Kidney (tissue), 14 donors: ENCODE data around the gene POU4F1. TPM values are rescaled to one million over a fixed set of nuclear protein-coding genes. Genes with fewer than 3 reads are reported as not detected.
A peak's percentile ranks its signal among the peaks of the same experiment; 100 is the strongest.

Experiments
- DNase-seq, 5 donors: peaks; one replicate each; pipeline ENCODE4 v3.0.0-alpha.2; 2013 to 2020
- FAIRE-seq: peaks from 2 replicates; lab custom pipeline; 2012; peaks lifted over from hg19 to GRCh38; lab: Jason Lieb, UNC
- H3K27ac ChIP-seq, 2 donors: one replicate each; pipeline ENCODE4 v1.7.0; 2013; ENCODE audit warnings: low read depth in 2 of 2, low read length in 2 of 2, inconsistent platforms in 1 of 2
- H3K27me3 ChIP-seq: one replicate; pipeline ENCODE4 v1.7.1; 2013; ENCODE audit warnings: low read length, inconsistent platforms; ENCODE audit not compliant: control insufficient read depth, insufficient read depth
- H3K36me3 ChIP-seq, 3 donors: one replicate each; pipeline versions ENCODE4 v1.7.0 to v1.7.1; 2013; ENCODE audit warnings: low read length in 3 of 3, control low read depth in 1 of 3, inconsistent platforms in 1 of 3; ENCODE audit not compliant: insufficient read depth in 3 of 3, control insufficient read depth in 2 of 3
- H3K4me1 ChIP-seq, 3 donors: one replicate each; pipeline versions ENCODE4 v1.7.0 to v1.7.1; 2013; ENCODE audit warnings: low read length in 3 of 3, inconsistent platforms in 1 of 3, low read depth in 1 of 3; ENCODE audit not compliant: control insufficient read depth in 2 of 3, insufficient read depth in 2 of 3
- H3K4me3 ChIP-seq, 3 donors: one replicate each; pipeline versions ENCODE4 v1.7.0 to v1.8.1; 2013; ENCODE audit warnings: low read length in 3 of 3, control low read depth in 1 of 3, inconsistent platforms in 1 of 3
- H3K9ac ChIP-seq, 3 donors: one replicate each; pipeline versions ENCODE4 v1.7.0 to v1.7.1; 2013; ENCODE audit warnings: low read length in 3 of 3, control low read depth in 1 of 3, inconsistent platforms in 1 of 3
- H3K9me3 ChIP-seq, 3 donors: one replicate each; pipeline versions ENCODE4 v1.7.0 to v1.7.1; 2013; ENCODE audit warnings: low read length in 3 of 3, control low read depth in 1 of 3, inconsistent platforms in 1 of 3; ENCODE audit not compliant: control insufficient read depth in 2 of 3, insufficient read depth in 1 of 3
- CTCF ChIP-seq: IDR thresholded peaks from 3 replicates; pipeline ENCODE4 v1.5.1; 2012; ENCODE audit warnings: mild to moderate bottlenecking, moderate library complexity, borderline replicate concordance; ENCODE audit not compliant: insufficient read depth; ENCODE audit errors: extremely low read depth
- intact Hi-C: fragments of 100-400 bp; cut with DNase I; formaldehyde crosslinking; loops from one replicate; pipeline ENCODE4 v1.11.1; 2022
- polyA plus RNA-seq: library from polyadenylated mRNA; stranded (reverse); fragments of 350-450 nt; fragmentation: Illumina TruSeq; extraction: RNeasy Lipid Tissue Mini Kit (QIAGEN cat#74804); gene quantifications from one replicate; pipeline ENCODE4 v1.2.3, GENCODE V29; 2014; ENCODE audit warnings: low read depth, low replicate concordance; ENCODE audit not compliant: insufficient read depth
- total RNA-seq: library from RNA; stranded (reverse); fragmentation: NEBNext Ultra II Directional; extraction: Animal tissue kit (Norgen Biotek cat#: 25700); gene quantifications from one replicate; pipeline ENCODE4 v1.2.1, GENCODE V29; 2021
- donor health status: control.
- donor health status: control.
- donor health status: control.
- donor health status: control.
- donor health status: control.
- donor health status: DM: yes; HTN: yes; CAD: no.
- donor health status: Normal renal cell carcinoma (clear cell type).

Gene POU4F1
- total and polyA plus RNA-seq, 2 donors from 2014 or later = not detected

DNA sequence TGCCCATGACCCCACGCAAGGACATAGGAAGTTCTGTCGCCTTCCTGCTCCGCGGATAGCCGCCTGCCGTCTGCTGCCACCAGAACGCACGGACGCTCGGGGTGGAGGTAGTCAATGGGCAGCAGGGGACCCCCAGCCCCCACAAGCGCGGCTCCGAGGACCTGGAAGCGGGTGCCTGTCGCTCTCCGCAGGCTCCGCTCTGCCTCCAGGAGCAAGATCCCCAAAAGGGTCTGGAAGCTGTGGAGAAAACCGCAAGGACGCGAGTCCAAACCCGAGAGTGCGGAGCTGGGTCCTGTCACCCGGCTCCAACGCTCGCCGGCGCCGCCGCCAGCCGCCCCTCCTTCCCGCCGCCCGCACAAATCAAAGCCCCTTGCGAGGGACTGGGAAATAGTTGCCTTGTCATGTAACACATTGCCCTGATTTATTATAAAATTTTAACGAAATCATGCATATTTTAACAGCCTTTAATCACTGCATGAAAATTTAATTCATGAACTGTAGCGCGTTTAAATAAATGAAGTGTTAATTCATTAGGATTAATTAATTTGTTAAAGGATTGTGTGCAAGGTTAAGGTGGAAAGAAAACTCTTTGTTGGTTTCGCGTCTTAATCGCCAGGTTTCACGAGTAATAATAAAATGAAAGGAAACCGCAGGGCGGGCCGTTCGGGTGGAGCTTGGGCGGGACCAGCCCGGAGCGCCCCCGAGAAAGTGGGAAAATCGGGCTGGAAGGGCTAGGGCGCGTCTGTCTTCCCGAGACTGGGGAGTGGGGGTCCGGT, 5.5 kb upstream of the POU4F1 start:
- no peak overlapping the region for H3K27ac ChIP-seq
- DNase-seq (peak in 1 of 5 donors; percentile 52), FAIRE-seq (no peak)
- no peak overlapping the region for H3K9ac ChIP-seq
- peak overlapping the region in 2 of 3 donors; percentile 28 to 49 for H3K4me3 ChIP-seq
- intact Hi-C loops = no loop called here
- no peak for TF ChIP-seq CTCF
- peaks cover 0 to 12% (median 0%) of the 10 kb centered on the region in 3 donors for H3K4me1 ChIP-seq
- H3K9me3 ChIP-seq = no peaks in the 10 kb centered on the region
- H3K36me3 ChIP-seq = no peaks in the 10 kb centered on the region
- peaks cover 63% of the 10 kb centered on the region for H3K27me3 ChIP-seq

DNA sequence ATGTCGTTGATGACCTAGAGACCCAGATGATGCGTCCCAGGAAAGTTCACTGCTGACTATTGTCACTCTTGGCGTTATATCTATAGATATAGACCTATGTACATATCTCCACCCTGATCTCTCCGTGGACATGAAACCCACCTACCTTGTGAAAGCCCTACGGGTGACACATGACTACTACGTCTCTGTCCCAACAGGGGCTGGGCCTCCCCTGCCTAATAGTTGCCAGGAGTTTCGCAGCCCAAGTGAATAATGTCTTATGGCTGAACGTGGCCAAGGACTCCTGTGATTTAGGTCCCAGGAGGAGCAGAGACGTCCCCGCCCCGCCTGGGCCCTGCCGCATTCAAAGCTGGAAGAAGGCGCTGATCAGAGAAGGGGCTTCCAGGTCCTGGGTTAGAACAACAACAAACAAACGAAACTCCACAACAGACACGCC, 4.9 kb upstream of the POU4F1 start:
- H3K4me3 ChIP-seq = peak overlapping the region in 1 of 3 donors; percentile 49
- H3K27ac ChIP-seq = no peak overlapping the region
- peaks cover 0 to 16% (median 0%) of the 10 kb centered on the region in 3 donors for H3K4me1 ChIP-seq
- intact Hi-C loops = no loop called here
- FAIRE-seq (no peak), DNase-seq (peak in 1 of 5 donors; percentile 58)
- H3K36me3 ChIP-seq = no peaks in the 10 kb centered on the region
- H3K9ac ChIP-seq = no peak overlapping the region
- TF ChIP-seq CTCF = no peak
- no peaks in the 10 kb centered on the region for H3K9me3 ChIP-seq
- peaks cover 67% of the 10 kb centered on the region for H3K27me3 ChIP-seq

GRCh38 chr13:78607409-78608251, 4.3 kb upstream of the POU4F1 start:
- H3K4me1 ChIP-seq = peaks cover 0 to 16% (median 0%) of the 10 kb centered on the region in 3 donors
- H3K9ac ChIP-seq = no peak overlapping the region
- no peaks in the 10 kb centered on the region for H3K36me3 ChIP-seq
- H3K27ac ChIP-seq = no peak overlapping the region
- peak in 1 of 5 donors; percentile 59 for DNase-seq
- no peak for TF ChIP-seq CTCF
- no peak for FAIRE-seq
- no peaks in the 10 kb centered on the region for H3K9me3 ChIP-seq
- H3K27me3 ChIP-seq = peaks cover 71% of the 10 kb centered on the region
- intact Hi-C loops = no loop called here
- H3K4me3 ChIP-seq = no peak overlapping the region
